ENCODE data around the gene CD93.

CD93 gene

GRCh38 chr20:23086056-23086566, at the start of gene CD93:
Gene CD93 (minus strand): TSS chr20:23086324. CDS start chr20:23086192, 132 bp downstream.
- DNase-seq, result no peak

GRCh38 chr20:23133560-23133998, 47.5 kb upstream of the CD93 start:
- DNase-seq, result no peak

- no peak for DNase-seq
These were observed 46.9 kb upstream of the CD93 start for GRCh38 chr20:23132930-23133559.

- no peak for DNase-seq
These were observed 46.3 kb upstream of the CD93 start for GRCh38 chr20:23132293-23132929.

GRCh38 chr20:23131766-23132165, 45.6 kb upstream of the CD93 start:
- DNase-seq, result no peak

- no peak for DNase-seq
These were observed 44.6 kb upstream of the CD93 start for GRCh38 chr20:23130622-23131140.

- DNase-seq, result no peak
These were observed 43.9 kb upstream of the CD93 start for GRCh38 chr20:23129891-23130621.

- DNase-seq, result no peak
These were observed 43.1 kb upstream of the CD93 start for GRCh38 chr20:23129266-23129665.

GRCh38 chr20:23128461-23129125, 42.5 kb upstream of the CD93 start:
- no peak for DNase-seq

GRCh38 chr20:23127506-23128279, 41.6 kb upstream of the CD93 start:
- no peak for DNase-seq

GRCh38 chr20:23126281-23127061, 40.3 kb upstream of the CD93 start:
- DNase-seq, result no peak

GRCh38 chr20:23125625-23126191, 39.6 kb upstream of the CD93 start:
- DNase-seq, result no peak

GRCh38 chr20:23125159-23125558, 39.0 kb upstream of the CD93 start:
- peak; percentile 87 for DNase-seq

- DNase-seq, result no peak
These were observed 37.8 kb upstream of the CD93 start for GRCh38 chr20:23123886-23124285.

- DNase-seq, result no peak
These were observed 36.9 kb upstream of the CD93 start for GRCh38 chr20:23122796-23123655.

- DNase-seq, result no peak
These were observed 36.2 kb upstream of the CD93 start for GRCh38 chr20:23122321-23122720.

GRCh38 chr20:23121751-23122320, 35.7 kb upstream of the CD93 start:
- DNase-seq, result no peak

- no peak for DNase-seq
These were observed 35.0 kb upstream of the CD93 start for GRCh38 chr20:23120936-23121750.

GRCh38 chr20:23120261-23120660, 34.1 kb upstream of the CD93 start:
- no peak for DNase-seq

Measured in COR-L47 (cell line).